Measurements from ENCODE around the gene C10orf105.

Gene C10orf105

GRCh38 chr10:71737001-71737833 lies 17.6 kb upstream of the C10orf105 start:
- DNase-seq = no peak

DNA sequence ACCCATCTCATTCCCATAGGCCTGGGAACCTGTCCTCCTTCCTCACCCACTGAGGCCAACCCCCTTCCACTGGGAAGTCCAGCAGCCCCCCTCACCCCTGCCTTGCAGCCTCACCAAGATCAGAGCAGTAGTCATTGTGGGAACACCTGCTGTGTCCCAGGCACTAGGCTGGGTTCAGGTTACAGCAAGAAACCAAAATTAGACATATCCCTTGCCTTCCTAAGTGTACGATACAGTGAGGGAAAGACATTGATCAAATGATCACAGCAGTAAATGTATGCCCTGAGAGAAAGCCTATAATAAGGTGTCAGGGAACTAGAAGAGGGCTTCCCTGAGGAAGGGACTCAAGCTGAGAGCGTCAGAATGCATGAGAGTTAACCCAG lies 17.0 kb upstream of the C10orf105 start:
- DNase-seq = no peak

- DNase-seq = peak; percentile 26 to 49
Measured at GRCh38 chr10:71735709-71736569, 16.4 kb upstream of the C10orf105 start.

GRCh38 chr10:71734797-71735196 lies 15.2 kb upstream of the C10orf105 start:
- DNase-seq = no peak

- no peak for DNase-seq
Measured at GRCh38 chr10:71731791-71732190, 12.2 kb upstream of the C10orf105 start.

DNA sequence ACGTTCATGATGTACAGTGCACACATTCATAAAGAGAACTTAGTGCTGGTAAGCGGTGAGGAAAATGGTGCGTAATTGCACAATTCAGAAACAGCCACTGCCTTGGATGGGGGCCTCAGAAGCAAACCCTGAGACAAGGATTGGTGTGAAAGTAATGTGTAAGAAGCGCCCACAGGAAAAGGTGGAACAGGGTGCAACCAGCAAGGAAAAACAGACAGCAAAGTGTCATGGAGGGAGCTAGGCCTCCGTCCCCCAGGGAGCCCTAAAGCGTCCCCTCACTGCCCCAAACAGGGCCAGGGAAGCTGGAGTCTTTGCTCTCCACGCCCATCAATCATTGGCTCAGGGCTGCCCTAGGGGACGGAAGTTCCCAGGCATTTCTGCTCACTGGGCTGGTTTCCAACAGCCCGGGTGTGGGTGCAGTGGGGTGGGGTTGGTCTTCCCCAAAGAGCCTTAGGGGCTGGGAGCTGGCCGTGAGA lies 9.6 kb upstream of the C10orf105 start:
- peak; percentile 76 to 85 for DNase-seq

GRCh38 chr10:71727738-71728737 lies 8.5 kb upstream of the C10orf105 start:
- peak; percentile 92 to 95 for DNase-seq

- peak; percentile 43 to 72 for DNase-seq
Measured at GRCh38 chr10:71727105-71727737, 7.6 kb upstream of the C10orf105 start.

DNA sequence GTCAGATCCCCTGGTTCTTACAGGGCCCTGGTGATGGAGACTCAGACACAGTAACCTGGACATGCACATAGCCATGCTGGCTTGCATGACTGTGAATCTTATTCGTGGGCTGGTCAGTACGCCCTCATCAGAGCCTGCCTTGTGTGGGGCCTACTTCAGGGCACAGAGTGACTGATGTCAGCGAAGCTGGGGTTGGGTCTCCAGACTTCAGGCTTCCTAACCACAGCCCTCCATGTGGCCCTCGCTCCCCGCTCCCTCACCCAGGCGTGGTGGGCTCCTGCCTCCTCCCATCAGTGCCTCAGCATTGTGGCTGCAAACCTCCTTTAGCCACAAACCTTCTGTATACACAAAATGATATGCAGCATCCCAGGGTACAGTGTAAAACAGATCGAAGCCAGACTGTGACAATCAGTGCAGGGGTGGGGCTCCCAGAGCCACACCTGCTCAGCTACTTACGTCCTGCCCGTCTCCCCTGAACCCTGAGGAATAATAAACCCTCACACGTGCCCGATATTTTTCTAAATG lies 7.1 kb upstream of the C10orf105 start:
- no peak for DNase-seq

GRCh38 chr10:71725998-71726579 lies 6.5 kb upstream of the C10orf105 start:
- DNase-seq = peak; percentile 30 to 46

GRCh38 chr10:71725249-71725648 lies 5.7 kb upstream of the C10orf105 start:
- no peak for DNase-seq

GRCh38 chr10:71724539-71724938 lies 5.0 kb upstream of the C10orf105 start:
- DNase-seq = no peak

- DNase-seq = no peak
Measured at GRCh38 chr10:71723311-71723710, 3.7 kb upstream of the C10orf105 start.

- no peak for DNase-seq
Measured at GRCh38 chr10:71722849-71723248, 3.3 kb upstream of the C10orf105 start.

DNA sequence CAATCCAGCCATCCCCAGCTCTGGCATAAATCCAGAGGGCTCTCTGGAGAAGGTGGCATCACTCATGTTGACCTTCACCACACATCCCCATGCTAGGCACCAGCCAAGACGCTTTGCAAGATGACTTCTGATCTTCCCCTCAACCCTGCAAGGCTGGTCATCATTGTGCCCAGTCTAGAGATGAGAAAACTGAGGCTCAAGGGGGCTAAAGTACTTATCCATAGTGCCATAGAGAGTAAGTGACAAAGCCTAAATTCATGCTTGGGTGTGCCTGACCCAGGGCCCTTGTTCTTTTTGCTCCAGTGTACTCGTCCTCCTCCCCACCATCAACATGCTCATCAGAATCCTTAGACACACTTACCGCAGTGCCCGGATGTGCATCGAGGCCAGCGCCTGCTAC lies 1.7 kb upstream of the C10orf105 start:
- DNase-seq = no peak

- DNase-seq = no peak
Measured at GRCh38 chr10:71720288-71720687, 710 bp upstream of the C10orf105 start.

GRCh38 chr10:71719042-71719441 lies 536 bp downstream of the C10orf105 start:
- DNase-seq = no peak

- no peak for DNase-seq
Measured at GRCh38 chr10:71718165-71718698, 1.3 kb downstream of the C10orf105 start.

DNA sequence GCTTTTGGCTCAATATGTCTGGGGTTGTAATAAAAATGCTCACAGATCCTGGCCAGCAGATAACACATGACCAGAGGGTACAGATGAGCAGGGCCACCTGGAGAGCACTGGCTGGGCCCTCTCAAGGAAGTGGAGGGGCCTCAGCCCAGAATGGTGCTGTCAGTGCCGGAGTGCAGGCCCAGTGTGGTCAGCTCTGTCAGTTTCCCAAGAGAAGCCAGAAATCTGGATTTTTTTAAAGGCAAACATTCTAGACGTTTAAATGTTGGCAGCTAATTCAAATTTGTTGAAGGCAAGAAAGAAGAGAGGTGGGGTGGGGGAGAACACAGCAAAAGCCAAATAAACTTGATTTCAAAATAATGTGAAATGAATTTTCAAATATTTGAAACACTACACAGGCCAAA lies 2.0 kb downstream of the C10orf105 start:
- DNase-seq = no peak

DNA sequence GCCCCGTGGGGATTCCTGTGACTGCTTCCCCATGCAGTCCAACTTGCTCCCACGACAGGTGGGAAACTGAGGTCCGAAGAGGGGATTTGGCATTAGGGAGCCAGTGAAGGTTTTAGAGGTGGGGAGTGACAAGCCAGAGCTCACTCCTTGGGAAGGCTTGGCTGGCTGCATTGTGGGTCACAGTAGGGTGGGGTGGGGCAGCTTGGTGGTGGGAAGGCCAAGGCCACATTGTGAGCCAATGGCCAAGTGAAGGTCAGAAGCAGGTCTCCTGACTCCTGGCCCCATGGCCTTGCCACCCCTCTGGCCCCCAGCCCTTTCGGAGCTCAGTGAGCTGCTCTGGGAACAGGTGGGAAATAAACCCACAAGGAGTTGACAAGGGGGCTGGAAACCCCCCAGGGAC lies 2.5 kb downstream of the C10orf105 start:
- no peak for DNase-seq

- no peak for DNase-seq
Measured at GRCh38 chr10:71716426-71716825, 3.2 kb downstream of the C10orf105 start.

Measured in Kasumi-1 (cell line).